Keratinocyte (primary cell): ENCODE results near the gene ERC2.

ENCODE experiments used
- EZH2 ChIP-seq: IDR thresholded peaks from one replicate; pipeline ENCODE4 v1.6.1; 2012; ENCODE audit warnings: inconsistent platforms, mild to moderate bottlenecking, low read length, moderate library complexity
- TF ChIP-seq, protein P1 (sequence below), 3 experiments: IDR thresholded peaks in 1 of 3; conservative IDR thresholded peaks in 1 of 3; optimal IDR thresholded peaks in 1 of 3; 2 replicates in 2 of 3; 3 replicates in 1 of 3; pipeline versions ENCODE3 to v1.5.1; 2011; ENCODE audit warnings: low read length in 3 of 3, mild to moderate bottlenecking in 3 of 3, moderate library complexity in 2 of 3, control low read depth in 1 of 3, inconsistent platforms in 1 of 3; ENCODE audit not compliant: insufficient read depth in 2 of 3; ENCODE audit errors: extremely low read depth in 1 of 3

DNA sequence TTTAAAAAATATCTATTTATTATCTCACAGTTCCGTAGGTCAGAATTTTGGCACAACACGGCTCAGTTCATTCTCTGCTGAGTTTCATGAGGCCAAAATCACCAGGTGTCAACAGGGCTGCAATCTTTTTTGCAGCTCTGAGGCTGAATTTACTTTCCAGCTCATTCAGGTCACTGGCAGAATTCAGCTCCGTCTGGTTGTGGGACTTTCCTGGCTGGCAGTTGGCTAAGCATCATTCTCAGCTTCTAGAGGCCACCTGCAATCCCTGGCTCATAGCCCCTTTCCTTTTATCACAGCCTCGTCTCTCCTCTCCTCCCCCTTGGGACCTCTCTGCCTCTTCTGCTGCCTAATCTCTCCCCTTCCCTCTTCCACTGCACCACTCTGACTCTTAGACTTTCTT is 807.1 kb downstream of the ERC2 start:
- TF ChIP-seq, protein P1, sequence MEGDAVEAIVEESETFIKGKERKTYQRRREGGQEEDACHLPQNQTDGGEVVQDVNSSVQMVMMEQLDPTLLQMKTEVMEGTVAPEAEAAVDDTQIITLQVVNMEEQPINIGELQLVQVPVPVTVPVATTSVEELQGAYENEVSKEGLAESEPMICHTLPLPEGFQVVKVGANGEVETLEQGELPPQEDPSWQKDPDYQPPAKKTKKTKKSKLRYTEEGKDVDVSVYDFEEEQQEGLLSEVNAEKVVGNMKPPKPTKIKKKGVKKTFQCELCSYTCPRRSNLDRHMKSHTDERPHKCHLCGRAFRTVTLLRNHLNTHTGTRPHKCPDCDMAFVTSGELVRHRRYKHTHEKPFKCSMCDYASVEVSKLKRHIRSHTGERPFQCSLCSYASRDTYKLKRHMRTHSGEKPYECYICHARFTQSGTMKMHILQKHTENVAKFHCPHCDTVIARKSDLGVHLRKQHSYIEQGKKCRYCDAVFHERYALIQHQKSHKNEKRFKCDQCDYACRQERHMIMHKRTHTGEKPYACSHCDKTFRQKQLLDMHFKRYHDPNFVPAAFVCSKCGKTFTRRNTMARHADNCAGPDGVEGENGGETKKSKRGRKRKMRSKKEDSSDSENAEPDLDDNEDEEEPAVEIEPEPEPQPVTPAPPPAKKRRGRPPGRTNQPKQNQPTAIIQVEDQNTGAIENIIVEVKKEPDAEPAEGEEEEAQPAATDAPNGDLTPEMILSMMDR (optimal IDR thresholded peaks at IDR 0.05 in 1 of 3, IDR thresholded peaks at IDR 0.05 in 1 of 3, conservative IDR thresholded peaks at IDR 0.05 in 1 of 3; ENCODE audit: extremely low read depth in 1 of 3, insufficient read depth in 2 of 3, low read length in 3 of 3): no peak
- no peak for TF ChIP-seq EZH2
